Suprapubic skin (tissue), 4 donors: Measurements from ENCODE around the gene TCF7L2. TPM values are rescaled to one million over a fixed set of nuclear protein-coding genes. Genes with fewer than 3 reads are reported as not detected.

ENCODE experiments used
- DNase-seq, 2 donors: peaks; one replicate each; pipeline ENCODE4 v3.0.0-alpha.2; 2019; ENCODE audit warnings: low spot score in 2 of 2
- H3K27ac ChIP-seq: fragments of 200-600 bp; sonication (generic); one replicate; pipeline ENCODE4 v1.5.1; 2019
- H3K27me3 ChIP-seq: fragments of 200-600 bp; sonication (generic); one replicate; pipeline ENCODE4 v1.5.1; 2019
- H3K36me3 ChIP-seq: fragments of 200-600 bp; sonication (generic); one replicate; pipeline ENCODE4 v1.5.1; 2019
- H3K4me1 ChIP-seq: fragments of 200-600 bp; sonication (generic); one replicate; pipeline ENCODE4 v1.5.1; 2019
- H3K4me3 ChIP-seq: fragments of 200-600 bp; sonication (generic); one replicate; pipeline ENCODE4 v1.5.1; 2019; ENCODE audit warnings: mild to moderate bottlenecking
- H3K9me3 ChIP-seq: fragments of 200-600 bp; sonication (generic); one replicate; pipeline ENCODE4 v1.5.1; 2019
- EP300 ChIP-seq: sonication (generic); formaldehyde crosslinking; IDR thresholded peaks from one replicate; pipeline ENCODE4 v1.6.1; 2017; ENCODE audit warnings: antibody characterized with exemption
- POLR2A ChIP-seq, 2 donors: fragments of 450-650 bp; IDR thresholded peaks; one replicate each; pipeline ENCODE4 v1.6.1; 2017; ENCODE audit warnings: antibody characterized with exemption in 2 of 2, mild to moderate bottlenecking in 2 of 2, moderate library complexity in 2 of 2
- POLR2AphosphoS5 ChIP-seq, 3 donors: sonication (generic); formaldehyde crosslinking; IDR thresholded peaks; one replicate each; pipeline ENCODE4 v1.6.1; 2017; ENCODE audit warnings: antibody characterized with exemption in 3 of 3
- WGBS: methylation state at CpG from one replicate; pipeline ENCODE4 v1.1.5; 2018; 5-methylcytosine and 5-hydroxymethylcytosine counted together
- total RNA-seq, 4 donors: library from RNA; depleted of rRNA; stranded (reverse); fragments of >200 nt; gene quantifications; one replicate each; pipeline ENCODE4 v1.1.0, GENCODE V29; 2016
- TF ChIP-seq, protein P1 (sequence below), 2 donors: fragments of 200-600 bp in 1 of 2; fragments of 450-650 bp in 1 of 2; sonication (generic) in 1 of 2; IDR thresholded peaks; one replicate each; pipeline ENCODE4 v1.5.1; 2016 to 2019; ENCODE audit warnings: antibody characterized with exemption in 2 of 2, mild to moderate bottlenecking in 1 of 2, moderate library complexity in 1 of 2

The TCF7L2 gene
- total RNA-seq, 4 donors from 2014 or later: 9.9 to 23.3 (median 15.2) TPM

DNA sequence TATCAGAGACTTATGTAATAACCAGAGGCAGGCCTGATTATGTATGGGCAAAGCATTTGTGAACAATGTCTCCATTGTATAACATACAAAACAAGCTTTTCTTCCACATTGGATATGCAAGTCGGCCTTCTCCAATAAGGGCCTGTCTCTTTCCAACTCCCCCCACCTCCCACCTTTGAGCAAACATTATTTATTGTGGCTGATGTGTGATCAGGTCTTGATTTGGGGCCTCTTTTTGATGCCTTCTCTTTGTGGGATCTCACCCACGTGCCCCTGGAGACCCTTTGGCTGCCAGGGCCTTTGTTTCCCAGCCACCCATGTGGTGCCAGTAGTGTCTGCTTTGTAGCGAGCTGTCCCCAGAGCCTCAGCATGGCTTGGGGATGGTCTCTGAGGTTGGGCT lies 53.0 kb downstream of the TCF7L2 start:
- Histone ChIP-seq H3K9me3 (no peaks in the 10 kb centered on the region), H3K36me3 (no peaks in the 10 kb centered on the region), H3K27ac (peak overlapping the region; percentile 31), H3K4me3 (no peak overlapping the region), H3K27me3 (no peaks in the 10 kb centered on the region), H3K4me1 (peaks cover 88% of the 10 kb centered on the region)
- WGBS: 85% methylated on average over 3 of the region's 3 CpGs
- TF ChIP-seq EP300: no peak
- TF ChIP-seq POLR2A (IDR thresholded peaks at IDR 0.05): no peak
- TF ChIP-seq POLR2AphosphoS5 (IDR thresholded peaks at IDR 0.05): no peak
- DNase-seq: no peak

- DNase-seq: no peak
- Histone ChIP-seq H3K27me3 (no peaks in the 10 kb centered on the region), H3K4me3 (no peak overlapping the region), H3K4me1 (peaks cover 82% of the 10 kb centered on the region), H3K9me3 (no peaks in the 10 kb centered on the region), H3K27ac (no peak overlapping the region), H3K36me3 (no peaks in the 10 kb centered on the region)
- WGBS: 60% methylated on average over 5 of the region's 5 CpGs
- TF ChIP-seq POLR2A (IDR thresholded peaks at IDR 0.05): no peak
- TF ChIP-seq POLR2AphosphoS5 (IDR thresholded peaks at IDR 0.05): no peak
- TF ChIP-seq, protein P1, sequence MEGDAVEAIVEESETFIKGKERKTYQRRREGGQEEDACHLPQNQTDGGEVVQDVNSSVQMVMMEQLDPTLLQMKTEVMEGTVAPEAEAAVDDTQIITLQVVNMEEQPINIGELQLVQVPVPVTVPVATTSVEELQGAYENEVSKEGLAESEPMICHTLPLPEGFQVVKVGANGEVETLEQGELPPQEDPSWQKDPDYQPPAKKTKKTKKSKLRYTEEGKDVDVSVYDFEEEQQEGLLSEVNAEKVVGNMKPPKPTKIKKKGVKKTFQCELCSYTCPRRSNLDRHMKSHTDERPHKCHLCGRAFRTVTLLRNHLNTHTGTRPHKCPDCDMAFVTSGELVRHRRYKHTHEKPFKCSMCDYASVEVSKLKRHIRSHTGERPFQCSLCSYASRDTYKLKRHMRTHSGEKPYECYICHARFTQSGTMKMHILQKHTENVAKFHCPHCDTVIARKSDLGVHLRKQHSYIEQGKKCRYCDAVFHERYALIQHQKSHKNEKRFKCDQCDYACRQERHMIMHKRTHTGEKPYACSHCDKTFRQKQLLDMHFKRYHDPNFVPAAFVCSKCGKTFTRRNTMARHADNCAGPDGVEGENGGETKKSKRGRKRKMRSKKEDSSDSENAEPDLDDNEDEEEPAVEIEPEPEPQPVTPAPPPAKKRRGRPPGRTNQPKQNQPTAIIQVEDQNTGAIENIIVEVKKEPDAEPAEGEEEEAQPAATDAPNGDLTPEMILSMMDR (IDR thresholded peaks at IDR 0.05): no peak
- no peak for TF ChIP-seq EP300
These were observed 54.1 kb downstream of the TCF7L2 start for GRCh38 chr10:113004069-113004618.

GRCh38 chr10:113005380-113005779 lies 55.3 kb downstream of the TCF7L2 start:
- TF ChIP-seq EP300: no peak
- TF ChIP-seq POLR2A (IDR thresholded peaks at IDR 0.05): no peak
- TF ChIP-seq POLR2AphosphoS5 (IDR thresholded peaks at IDR 0.05): no peak
- TF ChIP-seq, protein P1 (IDR thresholded peaks at IDR 0.05): no peak
- H3K27me3 ChIP-seq: no peaks in the 10 kb centered on the region
- 86% methylated on average over 6 of the region's 6 CpGs for WGBS
- no peaks in the 10 kb centered on the region for H3K36me3 ChIP-seq
- no peak overlapping the region for H3K4me3 ChIP-seq
- no peaks in the 10 kb centered on the region for H3K9me3 ChIP-seq
- no peak overlapping the region for H3K27ac ChIP-seq
- no peak for DNase-seq
- peaks cover 70% of the 10 kb centered on the region for H3K4me1 ChIP-seq

DNA sequence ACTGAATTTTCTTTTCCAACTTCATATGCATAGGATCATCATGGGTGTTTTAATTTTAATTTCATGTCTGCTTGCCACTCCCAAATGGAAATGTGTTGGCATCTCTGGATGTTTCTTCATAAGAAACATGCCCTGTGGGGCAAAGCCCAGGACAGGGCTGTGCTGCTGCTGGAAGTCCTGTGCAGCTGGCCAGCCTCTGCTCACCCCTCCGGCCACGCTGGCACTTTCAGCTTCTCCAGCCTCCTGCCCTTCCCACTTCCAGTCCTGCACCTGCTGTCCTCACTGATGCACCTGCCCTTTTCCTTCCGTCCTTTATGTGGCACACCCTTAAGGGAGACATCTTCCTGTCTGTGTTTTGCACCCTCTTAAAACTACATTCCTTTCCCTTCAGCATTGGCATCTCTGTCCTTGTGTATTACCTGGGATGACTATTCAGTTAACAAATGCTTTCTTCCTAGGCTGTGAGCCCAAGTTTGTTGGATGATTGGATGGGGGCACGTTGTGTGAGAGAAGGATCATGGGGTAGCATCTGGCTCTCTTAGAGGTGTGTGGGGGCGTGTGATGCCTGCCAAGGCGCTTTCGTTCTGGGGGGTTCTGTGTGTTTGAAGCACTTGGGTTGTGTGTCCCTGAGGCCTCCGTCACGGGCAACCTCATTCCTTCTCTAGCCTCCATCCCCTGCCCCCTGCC lies 56.8 kb downstream of the TCF7L2 start:
- H3K4me3 ChIP-seq: no peak overlapping the region
- H3K27me3 ChIP-seq: no peaks in the 10 kb centered on the region
- H3K4me1 ChIP-seq: peaks cover 56% of the 10 kb centered on the region
- H3K9me3 ChIP-seq: no peaks in the 10 kb centered on the region
- no peaks in the 10 kb centered on the region for H3K36me3 ChIP-seq
- H3K27ac ChIP-seq: no peak overlapping the region
- no peak for DNase-seq
- WGBS: 50% methylated on average over 9 of the region's 9 CpGs
- TF ChIP-seq, protein P1 (IDR thresholded peaks at IDR 0.05): no peak
- TF ChIP-seq POLR2AphosphoS5 (IDR thresholded peaks at IDR 0.05) (no peak), POLR2A (IDR thresholded peaks at IDR 0.05) (no peak), EP300 (no peak)

- H3K9me3 ChIP-seq: no peaks in the 10 kb centered on the region
- H3K4me1 ChIP-seq: peaks cover 51% of the 10 kb centered on the region
- H3K4me3 ChIP-seq: no peak overlapping the region
- no peaks in the 10 kb centered on the region for H3K36me3 ChIP-seq
- no peaks in the 10 kb centered on the region for H3K27me3 ChIP-seq
- no peak for DNase-seq
- no peak for TF ChIP-seq POLR2A (IDR thresholded peaks at IDR 0.05)
- TF ChIP-seq, protein P1 (IDR thresholded peaks at IDR 0.05): no peak
- TF ChIP-seq POLR2AphosphoS5 (IDR thresholded peaks at IDR 0.05): no peak
- no peak for TF ChIP-seq EP300
- WGBS: 38% methylated on average over 4 of the region's 4 CpGs
- peak overlapping the region; percentile 5 for H3K27ac ChIP-seq
These were observed 57.3 kb downstream of the TCF7L2 start for GRCh38 chr10:113007343-113007771.
